Measurements from ENCODE around the gene CAMK2G.

CAMK2G gene

DNA sequence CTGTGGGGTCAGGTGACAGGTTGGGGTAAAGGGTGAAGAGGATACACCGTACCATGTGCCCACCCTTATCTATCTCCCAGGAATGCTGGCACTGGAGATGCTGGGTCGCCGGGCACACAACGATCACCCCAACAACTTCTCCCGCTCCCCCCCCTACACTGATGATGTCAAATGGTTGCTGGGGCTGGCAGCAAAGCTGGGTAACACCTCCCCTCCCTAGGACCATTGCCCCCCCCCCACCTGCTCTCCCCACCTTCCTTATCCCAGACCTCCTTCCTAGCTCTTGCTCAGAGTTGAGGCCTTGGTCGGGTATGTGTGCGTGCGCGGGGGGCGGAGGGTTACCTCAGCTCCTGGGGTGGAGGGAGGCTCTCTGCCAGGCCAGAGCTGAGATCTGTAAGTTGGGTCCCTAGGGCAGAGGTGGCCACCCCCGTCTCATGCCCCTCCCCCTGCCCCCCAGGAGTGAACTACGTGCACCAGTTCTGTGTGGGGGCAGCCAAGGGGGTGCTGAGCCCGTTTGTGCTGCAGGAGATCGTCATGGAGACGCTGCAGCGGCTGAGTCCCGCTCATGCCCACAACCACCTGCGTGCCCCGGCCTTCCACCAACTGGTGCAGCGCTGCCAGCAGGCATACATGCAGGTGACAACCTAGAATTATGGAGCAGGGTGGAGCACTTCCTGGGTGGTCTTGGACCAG, 73.6 kb downstream of the CAMK2G start:
- H3K4me2 ChIP-seq (ENCODE audit: low read depth, low read length, poor library complexity, severe bottlenecking): no peak overlapping the region
- H3K9ac ChIP-seq (ENCODE audit: low read length): no peak overlapping the region
- H3K9me3 ChIP-seq (ENCODE audit: insufficient read depth, low read length): no peaks in the 10 kb centered on the region
- H3K4me3 ChIP-seq (ENCODE audit: insufficient read depth, low read length, poor library complexity, severe bottlenecking): no peak overlapping the region
- H3F3A ChIP-seq (ENCODE audit: insufficient read depth): no peaks in the 10 kb centered on the region
- no peak overlapping the region for H2AFZ ChIP-seq (ENCODE audit: low read depth, low read length, severe bottlenecking)
- H3K79me2 ChIP-seq (ENCODE audit: insufficient read depth, low read length): no peaks in the 10 kb centered on the region
- no peaks in the 10 kb centered on the region for H3K9me2 ChIP-seq (replicated peaks; ENCODE audit: insufficient read depth, low read length)
- H3K27me3 ChIP-seq (ENCODE audit: low read length): no peaks in the 10 kb centered on the region
- no peaks in the 10 kb centered on the region for H3K36me3 ChIP-seq (ENCODE audit: low read length)
- no peaks in the 10 kb centered on the region for H4K20me1 ChIP-seq (ENCODE audit: low read depth, low read length)
- H3K27ac ChIP-seq (ENCODE audit: low read depth, low read length): no peak overlapping the region
- TF ChIP-seq EZH2phosphoT487 (conservative IDR thresholded peaks at IDR 0.05; ENCODE audit: low read length): no peak
- TF ChIP-seq, protein P1, sequence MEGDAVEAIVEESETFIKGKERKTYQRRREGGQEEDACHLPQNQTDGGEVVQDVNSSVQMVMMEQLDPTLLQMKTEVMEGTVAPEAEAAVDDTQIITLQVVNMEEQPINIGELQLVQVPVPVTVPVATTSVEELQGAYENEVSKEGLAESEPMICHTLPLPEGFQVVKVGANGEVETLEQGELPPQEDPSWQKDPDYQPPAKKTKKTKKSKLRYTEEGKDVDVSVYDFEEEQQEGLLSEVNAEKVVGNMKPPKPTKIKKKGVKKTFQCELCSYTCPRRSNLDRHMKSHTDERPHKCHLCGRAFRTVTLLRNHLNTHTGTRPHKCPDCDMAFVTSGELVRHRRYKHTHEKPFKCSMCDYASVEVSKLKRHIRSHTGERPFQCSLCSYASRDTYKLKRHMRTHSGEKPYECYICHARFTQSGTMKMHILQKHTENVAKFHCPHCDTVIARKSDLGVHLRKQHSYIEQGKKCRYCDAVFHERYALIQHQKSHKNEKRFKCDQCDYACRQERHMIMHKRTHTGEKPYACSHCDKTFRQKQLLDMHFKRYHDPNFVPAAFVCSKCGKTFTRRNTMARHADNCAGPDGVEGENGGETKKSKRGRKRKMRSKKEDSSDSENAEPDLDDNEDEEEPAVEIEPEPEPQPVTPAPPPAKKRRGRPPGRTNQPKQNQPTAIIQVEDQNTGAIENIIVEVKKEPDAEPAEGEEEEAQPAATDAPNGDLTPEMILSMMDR (IDR thresholded peaks at IDR 0.05; ENCODE audit: insufficient read depth, low read length, poor library complexity, severe bottlenecking): no peak

DNA sequence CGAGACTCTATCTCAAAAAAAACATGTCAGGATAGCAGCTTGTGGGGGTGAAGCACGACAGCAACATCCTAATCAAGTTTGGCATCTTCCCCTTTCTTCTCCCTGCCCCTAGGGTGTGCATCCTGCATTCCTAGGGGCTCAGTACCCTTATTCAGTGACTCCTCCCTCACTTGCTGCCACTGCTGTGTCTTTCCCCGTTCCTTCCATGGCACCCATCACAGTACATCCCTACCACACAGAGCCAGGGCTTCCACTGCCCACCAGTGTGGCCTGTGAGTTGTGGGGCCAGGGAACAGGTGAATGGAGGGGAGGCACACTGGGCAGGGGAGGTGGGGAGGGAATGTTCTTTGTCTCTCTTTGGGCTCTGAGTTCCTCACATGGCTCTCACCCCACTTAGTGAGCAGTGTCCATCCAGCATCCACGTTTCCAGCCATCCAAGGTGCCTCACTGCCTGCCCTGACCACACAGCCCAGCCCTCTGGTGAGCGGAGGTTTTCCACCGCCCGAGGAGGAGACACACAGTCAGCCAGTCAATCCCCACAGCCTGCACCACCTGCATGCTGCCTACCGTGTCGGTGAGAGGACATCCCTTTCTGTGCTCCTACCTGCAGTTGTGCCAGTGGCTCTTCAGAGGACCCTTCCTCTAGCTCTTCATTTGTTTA, 74.3 kb downstream of the CAMK2G start:
- H3K9ac ChIP-seq (ENCODE audit: low read length): no peak overlapping the region
- no peaks in the 10 kb centered on the region for H3F3A ChIP-seq (ENCODE audit: insufficient read depth)
- H3K27me3 ChIP-seq (ENCODE audit: low read length): no peaks in the 10 kb centered on the region
- no peaks in the 10 kb centered on the region for H3K36me3 ChIP-seq (ENCODE audit: low read length)
- no peaks in the 10 kb centered on the region for H3K79me2 ChIP-seq (ENCODE audit: insufficient read depth, low read length)
- H3K4me3 ChIP-seq (ENCODE audit: insufficient read depth, low read length, poor library complexity, severe bottlenecking): no peak overlapping the region
- H2AFZ ChIP-seq (ENCODE audit: low read depth, low read length, severe bottlenecking): no peak overlapping the region
- no peaks in the 10 kb centered on the region for H3K9me3 ChIP-seq (ENCODE audit: insufficient read depth, low read length)
- no peak overlapping the region for H3K27ac ChIP-seq (ENCODE audit: low read depth, low read length)
- H4K20me1 ChIP-seq (ENCODE audit: low read depth, low read length): no peaks in the 10 kb centered on the region
- no peak overlapping the region for H3K4me2 ChIP-seq (ENCODE audit: low read depth, low read length, poor library complexity, severe bottlenecking)
- no peak for TF ChIP-seq EZH2phosphoT487 (conservative IDR thresholded peaks at IDR 0.05; ENCODE audit: low read length)
- TF ChIP-seq, protein P1 (IDR thresholded peaks at IDR 0.05; ENCODE audit: insufficient read depth, low read length, poor library complexity, severe bottlenecking): no peak
- no peaks in the 10 kb centered on the region for H3K9me2 ChIP-seq (replicated peaks; ENCODE audit: insufficient read depth, low read length)

DNA sequence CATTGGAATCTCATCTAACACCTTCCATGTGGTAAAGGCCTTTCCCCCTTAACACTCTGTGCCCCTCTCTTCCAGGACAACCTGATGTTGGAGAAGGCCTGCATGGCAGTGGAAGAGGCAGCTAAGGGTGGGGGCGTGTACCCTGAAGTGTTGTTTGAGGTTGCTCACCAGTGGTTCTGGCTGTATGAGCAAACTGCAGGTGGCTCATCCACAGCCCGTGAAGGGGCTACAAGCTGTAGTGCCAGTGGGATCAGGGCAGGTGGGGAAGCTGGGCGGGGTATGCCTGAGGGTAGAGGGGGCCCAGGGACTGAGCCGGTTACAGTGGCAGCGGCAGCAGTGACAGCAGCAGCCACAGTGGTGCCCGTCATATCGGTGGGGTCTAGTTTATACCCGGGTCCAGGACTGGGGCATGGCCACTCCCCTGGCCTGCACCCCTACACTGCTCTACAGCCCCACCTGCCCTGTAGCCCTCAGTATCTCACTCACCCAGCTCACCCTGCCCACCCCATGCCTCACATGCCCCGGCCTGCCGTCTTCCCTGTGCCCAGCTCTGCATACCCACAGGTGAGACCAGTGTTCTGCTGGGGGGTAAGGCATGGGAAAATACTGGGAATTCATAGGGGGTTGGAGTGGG, 75.3 kb downstream of the CAMK2G start:
- Histone ChIP-seq H3K79me2 (ENCODE audit: insufficient read depth, low read length) (no peaks in the 10 kb centered on the region), H3K27ac (ENCODE audit: low read depth, low read length) (no peak overlapping the region), H3K9ac (ENCODE audit: low read length) (no peak overlapping the region), H3F3A (ENCODE audit: insufficient read depth) (no peaks in the 10 kb centered on the region), H3K36me3 (ENCODE audit: low read length) (no peaks in the 10 kb centered on the region), H2AFZ (ENCODE audit: low read depth, low read length, severe bottlenecking) (no peak overlapping the region), H3K9me3 (ENCODE audit: insufficient read depth, low read length) (no peaks in the 10 kb centered on the region), H3K27me3 (ENCODE audit: low read length) (no peaks in the 10 kb centered on the region), H3K4me3 (ENCODE audit: insufficient read depth, low read length, poor library complexity, severe bottlenecking) (no peak overlapping the region), H4K20me1 (ENCODE audit: low read depth, low read length) (no peaks in the 10 kb centered on the region), H3K9me2 (replicated peaks; ENCODE audit: insufficient read depth, low read length) (no peaks in the 10 kb centered on the region), H3K4me2 (ENCODE audit: low read depth, low read length, poor library complexity, severe bottlenecking) (no peak overlapping the region)
- TF ChIP-seq, protein P1 (IDR thresholded peaks at IDR 0.05; ENCODE audit: insufficient read depth, low read length, poor library complexity, severe bottlenecking): no peak
- no peak for TF ChIP-seq EZH2phosphoT487 (conservative IDR thresholded peaks at IDR 0.05; ENCODE audit: low read length)

All from SU-DHL-6 (cell line).